HG02642 (cell line): ENCODE results near the gene FRAT2.

Experiments
- ATAC-seq: cut with Tn5 transposase; IDR thresholded peaks from one replicate; pipeline ENCODE4 v1.9.1; 2021; ENCODE audit warnings: mild to moderate bottlenecking; ENCODE audit not compliant: unreplicated experiment, poor library complexity

The FRAT2 gene

GRCh38 chr10:97328646-97329453 lies 5.7 kb downstream of the FRAT2 start:
- no peak for ATAC-seq

DNA sequence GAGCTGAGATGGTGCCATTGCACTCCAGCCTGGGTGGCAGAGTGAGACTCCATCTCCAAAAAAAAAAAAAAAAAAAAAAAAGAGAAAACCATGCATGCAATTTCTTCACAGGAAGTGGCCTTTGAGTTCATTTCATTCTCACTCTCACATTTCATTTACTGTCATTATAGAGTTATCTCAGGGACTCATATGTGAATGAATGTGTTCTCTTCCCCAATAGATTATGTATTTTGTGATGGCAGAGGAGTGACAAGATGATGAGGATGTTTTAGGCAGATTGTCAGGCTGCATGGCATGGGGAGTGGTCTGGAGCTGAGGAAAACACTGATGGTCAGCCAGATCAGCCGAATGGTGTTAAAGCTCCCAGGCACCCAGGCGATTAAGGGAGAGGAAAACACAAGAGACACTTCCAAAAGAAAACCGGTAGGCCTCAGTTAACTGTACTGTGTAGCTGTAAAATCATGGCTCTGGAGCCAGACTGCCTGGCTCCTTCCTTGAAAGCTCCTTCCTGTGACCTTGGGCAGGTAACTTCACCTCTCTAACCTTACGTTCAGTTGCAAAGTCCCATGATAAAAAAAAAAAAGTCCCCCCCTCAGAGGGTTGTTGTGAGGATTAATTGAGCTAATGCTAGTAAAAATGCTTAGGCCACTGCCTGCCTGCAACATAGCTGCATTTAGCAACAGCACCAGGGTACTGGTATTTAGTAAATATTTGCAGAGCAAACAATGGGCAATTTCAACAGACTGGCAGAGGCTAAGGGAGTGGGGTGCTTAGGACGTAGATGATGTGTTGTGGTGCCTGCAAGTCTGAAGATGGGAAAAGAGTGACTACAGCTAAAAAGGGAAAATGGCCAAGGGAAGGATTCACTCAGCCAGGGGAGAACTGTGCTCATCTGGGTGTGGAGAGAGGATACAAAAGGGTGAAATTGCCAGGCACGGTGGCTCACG lies 6.9 kb downstream of the FRAT2 start:
- no peak for ATAC-seq

- ATAC-seq = no peak
Observed at GRCh38 chr10:97325754-97326153, 8.8 kb downstream of the FRAT2 start.

- no peak for ATAC-seq
Observed at GRCh38 chr10:97323501-97323900, 11.0 kb downstream of the FRAT2 start.

GRCh38 chr10:97321804-97322190 lies 12.7 kb downstream of the FRAT2 start:
- no peak for ATAC-seq

GRCh38 chr10:97321032-97321803 lies 13.3 kb downstream of the FRAT2 start:
- ATAC-seq = no peak

GRCh38 chr10:97320480-97321031 lies 14.0 kb downstream of the FRAT2 start:
- no peak for ATAC-seq

- peak; percentile 32 for ATAC-seq
Observed at GRCh38 chr10:97319671-97320479, 14.7 kb downstream of the FRAT2 start.

DNA sequence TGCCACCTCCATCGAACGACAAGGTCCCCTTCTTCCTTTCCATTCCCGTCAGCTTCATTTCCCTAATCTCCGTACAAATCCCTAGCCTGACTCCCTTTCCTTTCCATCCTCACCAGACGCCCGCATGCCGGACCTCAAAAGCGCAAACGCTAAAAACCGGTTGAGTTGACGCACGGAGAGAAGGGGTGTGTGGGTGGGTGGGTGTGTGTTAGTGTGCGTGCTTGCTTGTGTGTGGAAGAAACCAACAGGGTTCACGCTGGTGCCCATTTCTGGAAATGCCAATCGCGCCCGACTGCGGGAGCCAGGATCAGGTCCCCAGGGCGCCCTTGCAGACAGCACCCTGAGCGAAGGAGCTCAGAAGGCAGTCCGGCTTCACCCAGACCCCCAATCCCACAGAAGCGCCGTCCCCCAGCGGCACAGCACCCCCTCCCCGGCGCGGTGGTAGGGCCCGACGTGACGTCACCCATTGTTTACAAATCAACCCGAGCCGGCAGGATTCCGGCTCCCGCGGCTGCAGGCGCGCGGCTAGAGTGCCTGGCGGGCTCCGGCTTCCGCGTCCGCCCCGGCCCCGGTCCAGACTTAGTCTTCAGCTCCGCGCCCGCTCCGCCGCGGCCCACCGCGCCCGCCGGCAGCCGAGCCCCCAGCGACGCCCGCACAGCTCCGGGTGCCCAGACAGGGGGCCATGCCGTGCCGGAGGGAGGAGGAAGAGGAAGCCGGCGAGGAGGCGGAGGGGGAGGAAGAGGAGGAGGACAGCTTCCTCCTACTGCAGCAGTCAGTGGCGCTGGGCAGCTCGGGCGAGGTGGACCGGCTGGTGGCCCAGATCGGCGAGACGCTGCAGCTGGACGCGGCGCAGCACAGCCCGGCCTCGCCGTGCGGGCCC lies 15.5 kb downstream of the FRAT2 start, which contains the start of gene FRAT1:
Gene FRAT1, plus strand, starts transcription at position 500 of the 880 bp plus-strand sequence. Its CDS starts 183 bp downstream, at position 683.
- ATAC-seq = peak; percentile 83

GRCh38 chr10:97314671-97315070 lies 19.9 kb downstream of the FRAT2 start:
- no peak for ATAC-seq

DNA sequence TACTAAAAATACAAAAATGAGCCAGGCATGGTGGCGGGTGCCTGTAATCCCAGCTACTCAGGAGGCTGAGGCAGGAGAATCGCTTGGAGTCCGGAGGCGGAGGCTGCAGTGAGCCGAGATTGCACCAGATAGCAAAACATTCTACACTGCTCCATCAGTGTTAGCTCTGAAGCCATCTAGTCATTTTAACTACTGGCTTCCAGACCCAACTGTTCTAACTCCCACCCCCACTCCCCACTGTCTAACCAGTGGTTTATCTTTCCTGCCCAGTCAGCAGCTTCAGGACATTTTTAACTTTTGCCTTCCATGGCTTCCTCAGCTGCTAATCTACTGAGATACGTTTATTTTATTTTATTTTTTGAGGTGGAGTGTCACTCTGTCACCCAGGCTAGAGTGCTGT lies 21.6 kb downstream of the FRAT2 start:
- ATAC-seq = no peak

GRCh38 chr10:97311111-97311626 lies 23.4 kb downstream of the FRAT2 start:
- ATAC-seq = no peak

DNA sequence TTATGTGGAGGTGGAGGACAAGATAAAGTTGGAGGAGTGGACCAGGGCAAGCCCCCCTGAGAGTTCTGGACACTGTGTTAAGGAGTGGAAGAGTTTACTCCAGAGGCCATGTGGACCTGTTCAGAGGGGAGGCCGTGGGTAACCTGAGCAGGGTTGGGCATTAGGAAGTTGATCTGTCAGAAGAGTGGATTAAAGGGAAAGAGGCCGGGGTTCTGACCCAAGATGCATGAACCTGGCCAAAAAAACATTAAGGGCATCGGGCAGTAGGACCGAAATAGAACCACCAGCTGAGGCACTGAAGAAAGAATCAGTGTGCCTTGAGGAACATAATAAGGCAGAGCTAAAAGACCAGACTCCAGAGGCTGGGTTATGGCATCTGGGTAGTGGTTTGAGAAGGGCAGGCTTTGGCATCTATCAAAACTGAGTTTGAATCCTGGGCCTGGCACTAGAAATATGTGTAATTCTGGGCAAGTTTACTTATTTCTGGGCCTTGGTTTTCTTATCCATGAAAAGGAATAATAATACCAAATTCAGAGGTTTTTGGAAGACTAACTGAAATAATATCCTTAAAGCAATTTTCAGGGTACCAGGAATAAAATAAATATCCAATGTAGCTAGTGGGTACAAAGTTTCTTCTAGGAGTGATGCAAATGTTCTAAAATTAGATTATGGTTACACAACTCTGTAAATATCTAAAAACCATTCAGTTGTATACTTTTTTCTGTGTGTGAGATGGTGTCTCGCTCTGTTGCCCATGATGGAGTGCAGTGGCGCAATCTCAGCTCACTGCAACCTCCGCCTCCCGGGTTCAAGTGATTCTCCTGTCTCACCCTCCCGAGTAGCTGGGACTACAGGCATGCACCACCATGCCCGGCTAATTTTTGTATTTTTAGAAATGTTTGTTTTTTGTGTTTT lies 26.4 kb downstream of the FRAT2 start:
- no peak for ATAC-seq

GRCh38 chr10:97307441-97307840 lies 27.1 kb downstream of the FRAT2 start:
- ATAC-seq = no peak

GRCh38 chr10:97302088-97302791 lies 32.3 kb downstream of the FRAT2 start:
- ATAC-seq = no peak

GRCh38 chr10:97300980-97301379 lies 33.5 kb downstream of the FRAT2 start:
- ATAC-seq = no peak

GRCh38 chr10:97298223-97298571 lies 36.3 kb downstream of the FRAT2 start:
- ATAC-seq = no peak
